GM12878 (cell line): ENCODE data around the gene QSOX2. TPM values are rescaled to one million over a fixed set of nuclear protein-coding genes. Genes with fewer than 3 reads are reported as not detected.

Experiments used
- ATAC-seq: fragments of 200-7000 bp; cut with Tn5 transposase; 3 replicates; pipeline ENCODE4 v1.9.1; 2020; ENCODE audit warnings: mild to moderate bottlenecking, moderate library complexity
- BruUV-seq: library from RNA; stranded (reverse); fragments of 400-500 nt; replicated peaks from 2 replicates; lab custom pipeline; 2021; lab: Mats Ljungman, UMichigan
- CTCF ChIA-PET: fragments of 300-600 bp; sonication (Branson Sonifier 250); formaldehyde crosslinking; extraction: SDS; loops from one replicate; lab custom pipeline; 2021; ENCODE audit warnings: inconsistent platforms; lab: Yijun Ruan, JAX
- POLR2A ChIA-PET: fragments of 350-600 bp; formaldehyde crosslinking; extraction: SDS; loops from one replicate; lab custom pipeline; 2021; ENCODE audit warnings: inconsistent platforms; lab: Charles Lee
- RAD21 ChIA-PET: fragments of 300-600 bp; sonication (Branson Sonifier 250); formaldehyde crosslinking; loops from one replicate; lab custom pipeline; 2023; ENCODE audit warnings: antibody characterized with exemption; ENCODE audit not compliant: unreplicated experiment; lab: Charles Lee
- SMC1A ChIA-PET: fragments of 300-600 bp; sonication (Branson Sonifier 250); formaldehyde crosslinking; loops from one replicate; lab custom pipeline; 2023; ENCODE audit not compliant: unreplicated experiment, uncharacterized antibody; lab: Charles Lee
- DNase-seq: peaks from one replicate; pipeline ENCODE4 v3.0.0-alpha.2; 2011; ENCODE audit warnings: low read depth, low spot score
- FAIRE-seq: peaks from 3 replicates; lab custom pipeline; 2011; peaks lifted over from hg19 to GRCh38; lab: Jason Lieb, UNC
- H2AFZ ChIP-seq: 2 replicates; pipeline ENCODE4 v1.6.0; 2011; ENCODE audit warnings: low read depth, low read length, control low read depth; ENCODE audit not compliant: control insufficient read depth
- H3K27ac ChIP-seq: 2 replicates; pipeline ENCODE4 v1.5.1; 2011; ENCODE audit warnings: control low read depth; ENCODE audit not compliant: control insufficient read depth, insufficient read depth
- H3K27me3 ChIP-seq, 2 experiments: replicated peaks in 1 of 2; 2 replicates each; pipeline versions ENCODE4 v1.6.0 to v1.6.1; 2011; ENCODE audit warnings: low read length in 1 of 2; ENCODE audit not compliant: control insufficient read depth in 2 of 2, insufficient read depth in 2 of 2
- H3K36me3 ChIP-seq, 2 experiments: 2 replicates each; pipeline ENCODE4 v1.5.1; 2011; ENCODE audit warnings: low read length in 1 of 2; ENCODE audit not compliant: control insufficient read depth in 2 of 2, insufficient read depth in 2 of 2
- H3K4me1 ChIP-seq: 2 replicates; pipeline ENCODE4 v1.6.1; 2011; ENCODE audit warnings: mild to moderate bottlenecking, low read length, moderate library complexity, mixed read lengths; ENCODE audit not compliant: control insufficient read depth, insufficient read depth
- H3K4me2 ChIP-seq: 2 replicates; pipeline ENCODE4 v1.6.0; 2011; ENCODE audit warnings: control low read depth; ENCODE audit not compliant: control insufficient read depth, insufficient read depth
- H3K4me3 ChIP-seq: fragments of 200-600 bp; sonication (generic); 2 replicates; pipeline ENCODE4 v1.5.1; 2016
- H3K79me2 ChIP-seq: 2 replicates; pipeline ENCODE4 v1.6.0; 2011; ENCODE audit warnings: low read length; ENCODE audit not compliant: control insufficient read depth, insufficient read depth
- H3K9ac ChIP-seq: 2 replicates; pipeline ENCODE4 v1.8.0; 2011; ENCODE audit warnings: low read length, control low read depth, mixed read lengths; ENCODE audit not compliant: control insufficient read depth, insufficient read depth
- H3K9me3 ChIP-seq: replicated peaks from 3 replicates; pipeline ENCODE4 v1.5.1; 2011; ENCODE audit warnings: mild to moderate bottlenecking, low read length; ENCODE audit not compliant: control insufficient read depth, insufficient read depth
- H4K20me1 ChIP-seq: 2 replicates; pipeline ENCODE4 v1.6.0; 2011; ENCODE audit not compliant: control insufficient read depth, insufficient read depth
- CBFB ChIP-seq: IDR thresholded peaks from 2 replicates; pipeline ENCODE4 v1.6.1; 2016; ENCODE audit warnings: antibody characterized with exemption, low read depth
- CREM ChIP-seq: IDR thresholded peaks from 2 replicates; pipeline ENCODE4 v1.6.1; 2014; ENCODE audit warnings: antibody characterized with exemption, low read depth
- PAX5 ChIP-seq: IDR thresholded peaks from 2 replicates; pipeline ENCODE4 v1.6.1; 2011; ENCODE audit warnings: low read depth, low read length, borderline replicate concordance
- SREBF1 ChIP-seq: IDR thresholded peaks from 2 replicates; pipeline ENCODE4 v1.6.1; 2012; ENCODE audit warnings: mild to moderate bottlenecking, low read length
- YY1 ChIP-seq: IDR thresholded peaks from 2 replicates; pipeline ENCODE4 v1.6.1; 2011; ENCODE audit warnings: low read depth, mild to moderate bottlenecking, low read length
- ZNF384 ChIP-seq: IDR thresholded peaks from 2 replicates; pipeline ENCODE4 v1.6.1; 2012; ENCODE audit warnings: low read depth, mild to moderate bottlenecking, low read length, improper control_type of control experiment, borderline replicate concordance
- WGBS: methylation state at CpG from one replicate; pipeline ENCODE4 v1.1.6; 2016; ENCODE audit warnings: low lambda C conversion rate; ENCODE audit not compliant: insufficient replicate concordance, insufficient coverage; ENCODE audit errors: missing lambda C conversion rate; 5-methylcytosine and 5-hydroxymethylcytosine counted together
- in situ Hi-C: fragments of 300-500 bp; cut with MboI; formaldehyde crosslinking; loops from 9 replicates; pipeline ENCODE4 v1.14.3; 2018; ENCODE audit warnings: mixed read lengths
- intact Hi-C: fragments of 100-400 bp; cut with micrococcal nuclease; formaldehyde crosslinking; loops from one replicate; pipeline ENCODE4 v1.14.2; 2022; ENCODE audit not compliant: unreplicated experiment
- polyA plus RNA-seq, 11 experiments: library from polyadenylated mRNA; depleted of rRNA in 4 of 11; unstranded in 6 of 11; stranded (reverse) in 5 of 11; fragments of >200 nt; fragmentation: Nextera tagmentation in 4 of 11; fragmentation: Illumina TruSeq in 1 of 11; extraction: Ambion mirVana in 4 of 11; extraction: Trizol in 1 of 11; gene quantifications; 1 replicate in 1 of 11; 2 replicates in 10 of 11; pipeline versions ENCODE4 v1.2.1 to v1.2.3, GENCODE V29; 2011 to 2016; ENCODE audit warnings: inconsistent platforms in 2 of 11, missing spikeins in 2 of 11, low read depth in 1 of 11
- total RNA-seq, 4 experiments: library from RNA; depleted of rRNA in 3 of 4; stranded (reverse); fragments of >200 nt in 3 of 4; fragmentation: Illumina TruSeq in 1 of 4; extraction: Trizol in 1 of 4; gene quantifications; 2 replicates each; pipeline versions ENCODE4 v1.2.1 to v1.2.3, GENCODE V29; 2013 to 2021
- TF ChIP-seq, protein P1 (sequence below): fragments of 150-350 bp; IDR thresholded peaks from 2 replicates; pipeline ENCODE4 v1.6.1; 2014; ENCODE audit warnings: mild to moderate bottlenecking, low read depth, low read length
- TF ChIP-seq, protein P2 (sequence below): fragments of 450-650 bp; IDR thresholded peaks from 2 replicates; pipeline ENCODE4 v1.6.1; 2014; ENCODE audit warnings: mild to moderate bottlenecking

The QSOX2 gene
- total and polyA plus RNA-seq, 10 of the 15 experiments (the other 5 are each of a cell fraction or from before 2014, with no cell fraction given), result 0.34 to 16.1 (median 8.2) TPM

DNA sequence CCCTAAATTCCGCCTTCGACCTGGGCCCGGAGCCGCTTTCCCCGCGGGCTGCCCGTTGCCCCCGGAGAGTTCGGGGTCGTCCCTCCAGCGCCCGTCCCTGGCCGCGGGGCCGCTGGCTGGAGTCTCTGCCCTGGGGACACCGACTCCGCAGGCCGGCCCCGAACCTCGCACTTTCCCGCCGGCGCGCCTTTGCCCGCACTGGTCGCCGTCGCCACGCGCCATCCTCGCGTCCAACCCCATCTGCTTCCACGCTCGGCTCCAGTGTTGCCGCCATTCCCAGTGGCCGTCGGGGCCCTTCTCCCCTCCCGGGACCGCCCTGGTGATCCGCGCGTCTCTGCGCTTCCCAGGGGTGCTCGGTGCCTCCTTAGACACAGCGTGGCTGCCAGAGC, 51.7 kb downstream of the QSOX2 start:
- no peaks in the 10 kb centered on the region; a peak in 1 of 4 replicates for H3K36me3 ChIP-seq
- no peak for ATAC-seq
- H3K27ac ChIP-seq, result no peak overlapping the region
- POLR2A ChIA-PET, result no interaction called here
- no TSS peak for BruUV-seq
- H3K79me2 ChIP-seq, result no peaks in the 10 kb centered on the region
- H3K9me3 ChIP-seq, result no peaks in the 10 kb centered on the region
- peaks cover 6 to 14% of the 10 kb centered on the region in 2 experiments for H3K27me3 ChIP-seq
- H3K9ac ChIP-seq, result no peak overlapping the region
- CTCF ChIA-PET, result no interaction called here
- in situ Hi-C loops, result no loop called here
- no peaks in the 10 kb centered on the region for H4K20me1 ChIP-seq
- TF ChIP-seq CBFB (no peak), ZNF384 (no peak), PAX5 (no peak), YY1 (no peak), SREBF1 (no peak), CREM (no peak)
- TF ChIP-seq, protein P1, sequence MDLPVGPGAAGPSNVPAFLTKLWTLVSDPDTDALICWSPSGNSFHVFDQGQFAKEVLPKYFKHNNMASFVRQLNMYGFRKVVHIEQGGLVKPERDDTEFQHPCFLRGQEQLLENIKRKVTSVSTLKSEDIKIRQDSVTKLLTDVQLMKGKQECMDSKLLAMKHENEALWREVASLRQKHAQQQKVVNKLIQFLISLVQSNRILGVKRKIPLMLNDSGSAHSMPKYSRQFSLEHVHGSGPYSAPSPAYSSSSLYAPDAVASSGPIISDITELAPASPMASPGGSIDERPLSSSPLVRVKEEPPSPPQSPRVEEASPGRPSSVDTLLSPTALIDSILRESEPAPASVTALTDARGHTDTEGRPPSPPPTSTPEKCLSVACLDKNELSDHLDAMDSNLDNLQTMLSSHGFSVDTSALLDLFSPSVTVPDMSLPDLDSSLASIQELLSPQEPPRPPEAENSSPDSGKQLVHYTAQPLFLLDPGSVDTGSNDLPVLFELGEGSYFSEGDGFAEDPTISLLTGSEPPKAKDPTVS, result no peak
- TF ChIP-seq, protein P2, sequence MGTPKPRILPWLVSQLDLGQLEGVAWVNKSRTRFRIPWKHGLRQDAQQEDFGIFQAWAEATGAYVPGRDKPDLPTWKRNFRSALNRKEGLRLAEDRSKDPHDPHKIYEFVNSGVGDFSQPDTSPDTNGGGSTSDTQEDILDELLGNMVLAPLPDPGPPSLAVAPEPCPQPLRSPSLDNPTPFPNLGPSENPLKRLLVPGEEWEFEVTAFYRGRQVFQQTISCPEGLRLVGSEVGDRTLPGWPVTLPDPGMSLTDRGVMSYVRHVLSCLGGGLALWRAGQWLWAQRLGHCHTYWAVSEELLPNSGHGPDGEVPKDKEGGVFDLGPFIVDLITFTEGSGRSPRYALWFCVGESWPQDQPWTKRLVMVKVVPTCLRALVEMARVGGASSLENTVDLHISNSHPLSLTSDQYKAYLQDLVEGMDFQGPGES, result no peak
- FAIRE-seq, result no peak
- no peak for DNase-seq
- RAD21 ChIA-PET, result no interaction called here
- 0 out of 2 replicates have a peak, but pooled peaks cover 4% of the 10 kb centered on the region for H3K4me1 ChIP-seq
- SMC1A ChIA-PET, result no interaction called here
- H3K4me2 ChIP-seq, result no peak overlapping the region
- intact Hi-C loops, result no loop called here
- H2AFZ ChIP-seq, result no peak overlapping the region
- 19% methylated on average over 27 of the region's 45 CpGs for WGBS
- no peak overlapping the region for H3K4me3 ChIP-seq
